Inferior parietal cortex (tissue), 1 donor: ENCODE results near the gene DNLZ.

Source experiments
- DNase-seq: peaks from one replicate; pipeline ENCODE4 v3.0.0-alpha.2; 2016; ENCODE audit errors: extremely low spot score

DNLZ gene

DNA sequence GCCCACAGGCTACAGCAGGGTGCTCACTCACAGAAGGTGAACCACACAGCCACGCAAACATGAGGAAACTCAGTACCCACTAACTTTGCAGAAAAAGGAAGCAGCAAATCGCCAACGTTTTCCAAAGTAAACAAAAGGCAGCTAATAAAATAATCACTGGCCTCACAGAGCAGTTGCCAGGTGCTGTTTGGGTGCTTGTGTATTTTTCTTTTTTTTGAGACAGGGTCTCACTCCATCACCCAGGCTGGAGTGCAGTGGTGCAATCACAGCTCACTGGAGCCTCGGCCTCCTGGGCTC lies 32.6 kb upstream of the DNLZ start:
- no peak for DNase-seq

DNA sequence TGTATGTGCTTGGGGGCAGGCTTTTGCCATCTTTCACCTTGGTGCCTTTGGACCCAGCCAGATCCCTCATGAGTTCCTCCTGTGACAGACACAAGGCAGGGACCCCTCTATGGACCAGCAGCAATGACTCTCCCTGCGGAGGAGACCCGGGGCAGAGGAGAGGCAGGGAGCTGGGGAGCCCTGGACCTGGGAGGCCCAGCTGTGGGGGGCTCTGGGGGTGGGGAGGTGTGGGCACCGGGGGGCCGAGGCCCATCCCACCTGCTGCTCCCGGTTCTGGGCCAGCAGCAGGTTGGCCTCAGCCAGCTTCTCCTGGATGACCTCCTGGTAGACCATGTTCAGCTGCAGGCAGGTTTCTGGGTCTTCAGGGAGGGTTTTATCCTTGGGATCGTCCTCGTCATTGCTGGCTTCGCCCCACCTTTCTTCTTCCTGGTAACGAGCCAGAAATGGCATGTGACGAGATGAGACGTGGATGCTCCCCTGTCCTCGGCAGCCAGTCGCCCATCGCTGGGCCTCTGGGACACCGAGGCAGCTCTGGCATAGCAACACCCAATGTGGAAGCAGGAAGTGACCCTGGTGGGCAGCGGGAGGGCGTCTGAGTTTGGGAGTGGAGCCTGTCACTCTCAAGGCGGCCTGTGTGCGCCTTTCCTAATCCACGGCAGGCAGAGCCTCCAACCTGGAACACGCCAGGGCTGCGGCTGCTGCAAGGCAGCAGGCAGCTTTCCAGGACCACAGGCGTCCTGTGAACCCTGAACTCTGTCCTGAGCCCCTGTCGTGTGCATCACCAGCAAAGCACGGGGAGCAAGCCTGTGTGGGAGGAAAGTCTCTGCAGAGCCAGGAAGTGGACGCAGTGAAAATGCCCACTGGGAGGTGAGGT lies 32.0 kb upstream of the DNLZ start:
- DNase-seq, result no peak

DNA sequence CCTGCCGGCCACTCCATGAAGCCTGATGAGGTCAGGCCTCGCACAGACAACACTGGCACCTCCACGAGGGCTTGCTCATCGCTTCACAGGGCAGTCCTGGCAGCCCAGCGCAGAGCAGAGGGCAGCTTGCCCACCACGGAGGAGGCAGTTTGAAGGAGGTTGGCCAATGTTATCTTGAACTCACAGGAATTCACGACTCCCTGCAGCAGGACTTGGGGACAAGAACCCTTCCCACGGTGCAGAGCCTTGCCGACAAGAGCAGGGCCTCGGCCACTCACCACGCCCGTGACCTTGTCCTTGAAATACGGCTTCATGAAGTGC lies 31.4 kb upstream of the DNLZ start:
- no peak for DNase-seq

DNA sequence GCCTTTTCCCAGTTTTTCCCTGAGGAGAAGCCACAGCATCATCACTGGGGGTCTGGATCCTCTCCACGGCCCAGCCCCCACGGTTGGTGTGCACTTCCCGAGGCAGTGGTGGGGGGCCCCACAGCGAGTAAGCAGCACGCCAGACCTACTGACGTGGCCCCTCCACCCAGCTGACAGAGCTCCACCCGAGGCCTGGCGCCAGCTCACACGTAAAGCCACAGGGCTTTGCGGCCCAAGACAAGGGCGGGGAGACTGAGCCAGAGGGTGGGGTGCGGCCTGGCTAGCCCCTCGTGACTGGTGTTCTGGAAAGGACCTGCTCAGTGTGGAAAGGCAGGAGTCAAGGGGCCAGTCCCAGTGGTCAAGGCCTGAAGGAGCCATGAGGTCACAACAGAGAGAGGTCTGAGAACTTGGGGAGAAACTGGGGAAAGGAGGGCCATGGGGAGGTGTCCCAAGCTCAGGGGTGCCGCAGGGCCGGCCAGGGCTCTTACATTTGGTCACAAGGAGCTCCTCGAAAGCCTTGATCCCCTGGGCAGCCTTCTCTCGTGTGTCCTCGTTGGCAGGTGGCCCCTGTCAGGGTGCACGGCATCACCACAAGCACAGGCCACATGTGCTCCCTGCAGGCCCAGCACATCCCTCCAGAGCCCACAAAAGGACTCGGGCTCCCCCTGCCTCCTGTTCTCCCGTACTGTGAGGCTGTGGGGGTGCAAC lies 30.9 kb upstream of the DNLZ start:
- DNase-seq, result no peak

DNA sequence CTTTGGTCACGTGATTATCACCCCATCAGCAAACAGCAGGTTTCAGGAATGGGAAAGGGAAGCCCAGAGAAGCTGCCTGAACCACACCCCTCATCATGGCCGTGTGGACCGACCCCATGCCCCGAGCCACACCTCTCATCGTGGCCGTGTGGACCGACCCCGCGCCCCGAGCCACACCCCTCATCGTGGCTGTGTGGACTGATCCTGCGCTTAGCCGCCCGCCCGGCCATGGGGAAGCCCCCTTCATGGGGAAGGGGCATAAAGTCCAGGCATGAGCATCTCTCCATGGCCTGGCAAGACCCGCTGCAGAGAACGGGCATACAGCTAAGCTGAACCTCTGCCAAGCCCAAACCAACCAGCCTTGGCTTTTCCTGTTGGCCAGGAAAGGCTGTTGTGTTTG lies 30.0 kb upstream of the DNLZ start:
- DNase-seq, result no peak

DNA sequence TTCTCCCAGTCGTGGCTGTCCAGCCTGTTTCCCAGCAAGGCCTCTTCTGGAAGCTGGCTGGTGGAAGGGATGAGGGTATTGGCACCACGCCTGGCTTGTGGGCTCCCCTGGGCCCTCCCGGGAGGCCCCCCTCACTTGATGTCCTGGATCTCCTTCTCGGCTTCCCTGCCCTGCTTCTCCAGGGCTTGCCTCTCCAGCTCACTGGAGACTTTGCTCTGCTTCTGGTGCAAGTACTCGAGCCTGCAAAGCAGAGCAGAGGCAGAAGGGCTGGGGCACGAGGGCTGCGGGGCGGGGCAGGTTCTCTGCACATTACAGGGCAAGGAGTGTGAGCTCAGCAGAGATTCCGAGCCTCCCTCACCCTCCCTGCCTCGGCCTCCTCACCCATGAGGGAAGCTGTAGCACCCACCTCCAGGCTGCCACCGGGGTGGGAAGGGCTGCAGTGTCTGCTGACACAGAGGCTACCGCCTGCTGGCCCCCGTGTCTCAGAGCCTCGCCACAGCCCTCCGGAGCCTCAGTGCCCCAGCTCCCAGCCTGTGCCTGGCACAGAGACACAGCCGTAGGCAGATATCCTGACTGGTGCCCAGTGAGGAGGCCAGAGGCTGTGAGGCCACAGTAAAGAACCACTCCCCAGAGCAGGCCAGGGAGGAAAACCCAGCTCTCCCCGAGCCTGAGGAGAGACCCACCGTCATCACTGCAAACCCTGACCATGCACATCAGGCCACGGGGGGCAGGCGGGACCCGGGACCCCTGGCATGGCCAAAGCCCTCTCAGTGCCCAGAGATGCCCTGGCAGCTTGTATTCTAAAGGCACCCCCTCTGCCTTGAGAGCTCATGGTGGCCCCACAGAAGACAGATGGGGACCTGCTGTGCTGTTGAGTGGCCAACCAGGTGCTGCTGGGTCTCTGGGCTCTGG lies 29.2 kb upstream of the DNLZ start:
- DNase-seq, result no peak

DNA sequence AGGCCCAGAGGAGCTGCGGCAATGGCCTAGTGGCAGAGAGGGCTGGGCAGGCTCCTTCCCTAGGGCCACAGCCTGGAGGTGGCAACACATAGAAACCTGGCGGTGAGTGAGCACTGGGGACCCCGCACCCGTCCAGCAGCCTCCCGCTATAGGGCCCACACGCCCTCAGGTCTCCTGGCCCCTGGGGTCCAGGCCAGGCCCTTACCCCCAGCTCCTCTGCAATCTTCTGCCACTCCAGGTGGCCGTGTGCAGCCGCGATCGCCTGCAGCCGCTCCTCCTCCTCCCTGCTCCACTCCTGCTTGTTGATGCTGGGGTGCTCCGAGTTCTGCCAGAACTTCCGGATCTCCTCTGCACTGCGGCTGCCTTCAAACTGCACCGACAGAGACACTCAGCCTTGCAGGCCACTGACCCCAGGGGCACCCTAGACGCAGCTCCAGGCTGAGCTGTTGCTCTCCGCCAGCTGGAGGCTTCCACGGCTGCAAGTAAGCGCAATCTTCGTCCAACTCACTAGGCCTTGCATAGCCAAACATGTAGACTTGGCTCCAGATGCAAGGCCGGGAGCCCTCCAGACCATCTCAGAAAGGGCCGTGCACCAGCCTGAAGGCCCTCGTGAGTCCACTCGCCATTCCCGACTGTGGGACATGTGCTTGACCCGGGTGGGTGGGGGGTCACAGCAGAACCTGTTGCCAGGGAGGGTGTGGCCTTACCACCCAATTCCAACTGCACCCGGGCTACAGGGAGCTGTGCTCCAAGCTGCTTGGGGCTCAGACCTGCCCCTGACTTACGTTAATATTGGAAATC lies 28.4 kb upstream of the DNLZ start:
- no peak for DNase-seq

DNA sequence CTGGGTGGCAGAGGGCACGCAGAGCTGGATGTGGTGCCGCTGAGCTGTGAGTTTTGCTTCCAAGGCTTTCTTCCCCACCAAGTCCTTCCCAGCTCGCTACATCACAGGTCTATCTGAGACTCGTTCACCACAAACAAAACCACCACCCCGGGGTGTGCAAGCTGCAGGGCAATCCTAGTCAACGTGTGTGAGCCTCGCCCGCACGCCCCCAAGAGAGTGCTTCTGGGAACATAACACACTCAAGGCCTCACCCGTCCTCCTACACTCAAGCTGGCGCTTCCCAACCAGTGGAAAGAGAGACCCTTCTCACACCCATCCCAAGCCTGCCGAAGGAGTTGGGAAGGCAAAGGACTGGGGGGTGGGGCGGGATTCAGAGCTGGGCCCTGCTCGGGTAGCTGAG lies 25.9 kb upstream of the DNLZ start:
- no peak for DNase-seq

DNA sequence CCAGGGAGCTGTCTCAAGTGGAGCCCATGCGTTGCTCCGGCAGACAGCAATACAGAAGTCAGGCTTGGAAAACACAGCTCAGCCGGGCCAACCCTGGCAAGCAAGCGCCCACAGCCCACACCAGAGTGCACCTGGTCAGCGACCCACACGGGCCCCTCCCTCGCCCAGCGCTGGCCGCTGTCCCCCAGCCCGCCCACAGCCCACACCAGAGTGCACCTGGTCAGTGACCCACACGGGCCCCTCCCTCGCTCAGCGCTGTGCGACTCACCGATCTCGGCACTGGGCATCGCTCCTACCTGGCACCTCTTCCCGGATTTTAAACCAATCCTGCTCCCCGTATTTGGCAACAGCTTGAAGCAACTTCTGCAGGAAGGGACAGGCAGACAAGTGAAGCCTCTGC lies 23.7 kb upstream of the DNLZ start:
- no peak for DNase-seq

DNA sequence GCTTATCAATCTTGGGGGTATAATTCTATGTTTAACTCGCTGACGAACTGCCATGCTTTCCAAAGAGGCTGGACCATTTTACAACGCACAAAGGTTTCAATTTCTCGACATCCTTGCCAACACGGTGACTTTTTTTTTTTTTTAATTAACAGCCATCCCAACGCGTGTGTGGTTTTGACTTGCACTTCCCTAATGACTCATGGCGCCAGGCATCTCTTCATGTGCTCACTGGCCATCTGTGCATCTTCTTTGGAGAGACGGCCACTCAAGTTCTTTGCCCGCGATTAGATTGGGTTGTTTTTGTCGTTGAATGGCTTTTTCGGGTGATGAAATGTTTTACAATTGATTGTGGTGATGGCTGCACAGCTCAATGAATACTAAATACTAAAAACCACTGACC lies 22.5 kb upstream of the DNLZ start:
- DNase-seq, result no peak

DNA sequence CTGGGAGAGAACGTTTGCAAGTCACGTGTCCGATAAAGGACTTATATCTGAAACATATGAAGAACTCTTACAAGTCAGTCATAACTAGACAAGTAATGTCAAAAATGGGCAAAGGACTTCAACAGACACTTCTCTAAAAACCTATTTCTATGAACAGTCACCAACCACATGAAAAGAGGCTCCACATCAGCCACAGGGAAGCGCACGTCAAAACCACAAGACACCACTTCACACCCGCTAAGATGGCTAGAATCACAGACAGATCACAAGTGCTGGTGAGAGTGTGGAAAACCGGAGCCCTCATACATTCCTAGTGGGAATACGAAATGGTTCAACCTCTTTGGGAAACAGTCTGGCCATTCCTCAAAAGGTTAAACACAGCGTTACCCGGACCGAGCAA lies 21.5 kb upstream of the DNLZ start:
- DNase-seq, result no peak

DNA sequence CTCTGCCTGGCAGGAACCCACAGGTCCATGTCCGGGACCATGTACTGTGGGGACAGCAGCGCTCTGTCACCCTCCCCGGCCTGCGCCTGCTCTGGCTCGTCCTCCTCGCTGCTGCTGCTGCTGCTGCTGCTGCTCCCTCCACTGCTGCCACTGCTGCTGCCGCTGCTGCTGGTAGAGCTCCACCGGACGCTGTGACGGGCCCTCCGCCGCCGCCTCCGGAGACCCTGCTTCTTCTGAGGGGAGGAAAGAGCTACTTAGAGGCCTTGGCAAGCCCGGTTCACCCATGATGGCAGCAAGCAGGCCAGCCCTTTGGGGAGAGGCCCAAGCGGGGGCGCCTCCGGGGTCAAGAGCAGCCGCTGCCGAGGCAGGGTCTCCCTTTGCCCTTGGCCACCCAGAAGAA lies 19.9 kb upstream of the DNLZ start:
- no peak for DNase-seq

DNA sequence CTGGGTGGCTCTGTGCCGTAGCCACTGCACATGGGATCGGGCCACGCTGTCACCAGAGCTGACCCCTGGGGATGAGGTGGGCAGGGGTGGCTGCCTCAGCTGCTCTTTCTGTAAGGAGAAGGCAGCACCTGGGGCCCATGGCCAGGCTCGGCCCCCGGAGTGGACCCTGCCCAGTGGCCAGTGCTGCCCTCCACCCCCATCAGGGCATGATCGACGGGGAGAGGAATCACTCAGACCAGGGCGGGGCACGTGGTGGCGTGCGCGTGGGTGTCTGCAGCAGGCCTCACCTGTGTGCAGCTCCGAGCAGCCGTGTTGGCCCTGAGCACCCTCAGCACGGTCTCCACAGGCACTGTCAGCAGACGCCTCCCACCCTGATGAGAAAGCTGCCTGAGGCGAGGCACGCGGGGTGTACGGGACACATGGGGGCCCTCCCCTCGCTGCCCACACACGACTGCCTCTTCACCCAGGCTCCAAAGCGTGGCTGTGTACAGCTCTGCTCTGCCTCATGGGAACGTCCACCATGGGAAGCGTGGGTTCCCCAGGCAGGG lies 18.5 kb upstream of the DNLZ start:
- no peak for DNase-seq

DNA sequence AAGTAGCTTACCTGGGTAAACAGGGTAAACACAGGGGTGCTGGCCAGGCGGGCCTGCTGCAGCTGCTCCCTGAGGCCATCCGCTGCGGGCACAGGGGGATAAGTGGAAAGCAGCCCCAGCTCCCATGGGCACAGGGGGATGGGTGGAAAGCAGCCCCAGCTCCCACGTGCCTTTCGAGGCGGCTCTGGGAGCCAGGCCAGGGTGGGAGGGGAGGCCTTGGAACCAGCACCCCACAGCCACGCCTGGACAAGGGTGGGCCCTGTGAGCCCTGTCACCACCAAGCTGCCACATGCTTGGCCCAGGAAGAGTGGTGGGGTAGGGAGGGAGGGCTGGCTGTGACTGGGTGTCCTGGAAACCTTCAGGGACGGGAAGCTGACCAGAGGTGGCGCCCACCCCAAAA lies 17.8 kb upstream of the DNLZ start:
- no peak for DNase-seq

DNA sequence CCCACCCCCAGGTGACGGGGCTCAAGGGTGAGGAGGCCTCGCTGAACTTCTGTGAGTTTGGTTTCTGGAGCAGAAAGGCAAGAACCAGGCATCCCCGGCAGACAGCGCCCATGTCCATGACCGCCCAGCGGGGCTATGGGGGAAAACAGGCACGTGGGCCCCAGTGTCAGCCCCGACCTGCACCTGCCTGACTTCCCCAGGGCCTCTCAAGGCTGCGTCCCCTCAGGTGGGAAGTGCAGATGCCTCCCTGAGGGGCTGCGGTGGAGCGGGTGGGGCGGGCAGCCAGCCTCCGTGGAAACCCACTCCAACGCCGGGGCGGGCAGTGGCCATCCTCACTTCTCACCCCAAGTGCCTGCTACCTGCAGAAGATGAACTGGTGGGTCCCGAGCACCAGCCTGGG lies 16.8 kb upstream of the DNLZ start:
- DNase-seq, result no peak

DNA sequence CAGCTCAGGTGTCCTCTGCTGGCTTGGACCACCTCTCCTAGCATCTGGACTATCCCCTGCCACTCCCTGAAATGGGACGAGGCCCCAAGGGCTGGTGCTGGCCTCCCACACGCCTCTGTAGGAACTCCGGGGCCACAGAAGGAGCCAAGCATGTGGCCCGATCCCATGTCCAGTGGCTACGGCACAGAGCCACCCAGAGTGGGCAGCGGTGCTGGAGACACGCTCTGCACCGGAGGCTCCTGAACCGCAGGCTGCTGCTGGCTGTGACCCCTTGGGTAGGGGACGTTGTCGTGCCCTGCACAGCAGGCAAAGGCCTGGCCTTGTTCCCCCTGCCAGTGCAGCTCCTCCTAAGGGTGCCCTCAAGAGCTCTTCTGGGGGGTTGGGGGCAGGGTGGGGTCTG lies 16.3 kb upstream of the DNLZ start:
- no peak for DNase-seq

DNA sequence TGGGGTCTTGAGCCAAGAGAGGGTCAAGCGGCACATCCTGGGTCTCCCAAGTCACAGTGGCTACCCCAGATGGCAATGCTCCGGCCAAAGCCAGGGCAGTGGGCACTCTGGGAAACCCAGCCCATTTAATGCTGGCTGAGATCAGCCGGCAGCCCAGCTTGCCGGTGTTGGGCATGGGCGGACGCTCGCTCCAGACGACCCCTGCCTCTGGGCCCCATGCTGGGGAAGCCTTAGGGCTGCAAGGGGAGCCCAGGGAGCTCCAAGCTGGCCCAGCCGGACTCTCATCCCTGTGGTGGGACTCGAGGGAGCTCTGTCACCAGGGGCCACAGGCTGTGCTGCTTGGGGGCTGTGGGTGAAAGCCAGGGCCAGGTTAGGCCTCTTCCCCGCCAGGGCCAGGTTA lies 15.9 kb upstream of the DNLZ start:
- no peak for DNase-seq

DNA sequence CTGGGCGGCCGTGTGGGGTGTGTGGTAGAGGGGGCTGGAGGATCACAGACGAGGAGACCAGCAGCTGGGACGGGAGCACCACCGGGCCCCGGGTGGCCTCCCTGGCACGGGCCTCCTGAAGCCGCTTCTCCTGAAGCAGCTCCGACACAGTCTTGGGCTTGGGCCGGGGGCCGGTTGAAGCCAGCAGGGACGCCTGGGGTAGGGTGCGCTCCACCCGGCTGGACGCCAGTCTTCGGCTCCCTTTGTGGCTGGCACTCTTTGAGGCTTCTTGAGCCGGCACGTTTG lies 15.4 kb upstream of the DNLZ start:
- no peak for DNase-seq

DNA sequence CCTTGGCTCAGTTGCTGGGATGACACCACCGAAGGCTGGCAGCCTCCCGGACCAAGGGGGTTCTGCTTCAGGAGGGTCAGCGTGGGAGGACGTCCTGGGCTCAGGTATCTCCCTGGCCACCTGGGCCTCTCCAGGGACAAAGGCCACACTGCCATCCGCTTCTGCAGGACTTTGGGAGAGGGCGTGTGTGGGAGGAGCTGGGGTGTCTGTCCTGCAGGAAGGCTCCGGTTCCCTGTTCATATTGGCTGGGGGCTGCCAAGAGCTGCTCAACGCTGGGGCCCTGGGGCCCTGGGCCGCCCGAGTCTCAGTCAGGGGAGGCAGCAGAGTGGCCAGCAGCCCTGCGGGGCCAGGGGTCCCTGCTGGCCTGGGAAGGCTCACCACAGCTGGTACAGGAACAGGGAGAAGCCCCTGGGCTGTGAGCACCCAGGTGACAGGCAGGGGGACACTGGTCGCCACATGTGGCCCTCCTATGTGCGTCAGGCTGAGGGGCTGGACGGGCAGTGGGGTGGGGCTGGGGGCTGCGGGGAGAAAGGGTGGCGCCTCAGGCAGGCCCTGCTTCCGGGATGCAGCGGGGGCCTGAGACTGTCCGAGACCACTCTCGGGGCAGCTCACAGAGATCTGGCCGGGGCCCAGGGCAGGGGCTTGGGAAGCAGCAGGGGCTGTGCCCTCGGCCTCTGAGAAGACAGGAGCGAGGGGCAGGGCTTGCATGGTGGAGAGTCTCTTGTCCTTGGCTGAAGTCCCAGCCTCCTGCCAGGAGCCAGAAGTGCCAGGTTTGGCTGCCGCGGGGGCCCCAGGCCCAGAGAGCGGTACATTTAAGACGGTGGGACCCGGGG lies 14.8 kb upstream of the DNLZ start:
- DNase-seq, result no peak

DNA sequence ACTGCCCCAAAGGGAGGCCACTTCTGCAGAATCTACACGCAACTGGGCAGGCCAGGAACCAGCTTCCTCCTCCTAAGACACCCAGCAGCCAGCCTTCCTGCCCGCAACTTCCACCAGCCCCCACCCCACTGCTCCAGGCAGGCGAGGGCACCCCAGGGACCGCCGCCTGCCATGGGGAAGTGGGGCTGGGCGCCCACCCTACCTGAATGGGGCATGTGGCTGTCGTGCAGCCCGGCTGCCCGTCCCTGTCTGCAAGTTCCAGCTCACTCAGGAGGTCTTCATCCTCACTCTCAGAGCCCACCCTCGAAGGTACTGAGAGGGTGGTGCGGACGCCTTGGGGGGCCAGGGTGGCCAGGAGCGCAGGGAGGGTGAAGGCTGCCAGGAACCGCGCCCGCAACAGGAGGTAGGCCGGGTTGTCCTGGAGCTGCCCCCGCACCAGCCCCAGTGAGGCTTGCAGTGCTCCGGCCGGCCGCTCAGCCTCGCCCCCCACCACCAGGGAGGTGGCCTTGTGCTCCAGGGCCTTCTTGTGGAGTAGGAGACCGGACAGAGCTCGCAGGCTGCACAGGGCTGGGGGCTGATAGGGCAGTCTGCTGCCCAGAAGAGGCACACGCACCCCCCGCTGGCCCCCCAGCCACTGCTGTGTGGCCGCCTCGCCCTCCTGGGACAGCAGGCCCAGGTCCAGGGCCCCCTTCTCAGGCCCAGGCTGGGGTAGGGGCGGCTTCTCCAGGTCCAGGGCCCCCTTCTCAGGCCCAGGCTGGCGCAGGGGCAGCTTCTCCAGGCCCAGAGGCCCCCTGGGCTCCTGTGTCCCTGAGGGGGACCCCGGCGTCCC lies 14.0 kb upstream of the DNLZ start:
- no peak for DNase-seq
